ENCODE data around the gene KCNJ15.

GRCh38 chr21:38301321-38302214 is 44.8 kb downstream of the KCNJ15 start:
- TF ChIP-seq CREB5 (CRISPR knock-in tag; IDR thresholded peaks at IDR 0.05; ENCODE audit: low read depth), result no peak
- TF ChIP-seq BACH2 (CRISPR knock-in tag; IDR thresholded peaks at IDR 0.05; ENCODE audit: borderline replicate concordance), result no peak
- TF ChIP-seq ZNF70 (CRISPR knock-in tag; IDR thresholded peaks at IDR 0.05), result no peak
- TF ChIP-seq TSHZ2 (CRISPR knock-in tag; IDR thresholded peaks at IDR 0.05), result no peak

Measured in SK-N-SH treated with all-trans-retinoic acid at 6 μM for 48 hours (cell line).